H4 (cell line): ENCODE measurements around the gene NKX6-1. TPM values are rescaled to one million over a fixed set of nuclear protein-coding genes. Genes with fewer than 3 reads are reported as not detected.
A peak's percentile ranks its signal among the peaks of the same experiment; 100 is the strongest.

Experiments used
- DNase-seq: peaks from one replicate; pipeline ENCODE4 v3.0.0-alpha.2; 2015; ENCODE audit warnings: low spot score
- total RNA-seq: library from RNA; depleted of rRNA; stranded (reverse); fragments of >200 nt; shearing (Covaris generic); gene quantifications from 2 replicates; pipeline ENCODE4 v1.2.3, GENCODE V29; 2014; rRNA removed

NKX6-1 gene
- total RNA-seq, result 0.45 and 0.50 TPM in 2 replicates

DNA sequence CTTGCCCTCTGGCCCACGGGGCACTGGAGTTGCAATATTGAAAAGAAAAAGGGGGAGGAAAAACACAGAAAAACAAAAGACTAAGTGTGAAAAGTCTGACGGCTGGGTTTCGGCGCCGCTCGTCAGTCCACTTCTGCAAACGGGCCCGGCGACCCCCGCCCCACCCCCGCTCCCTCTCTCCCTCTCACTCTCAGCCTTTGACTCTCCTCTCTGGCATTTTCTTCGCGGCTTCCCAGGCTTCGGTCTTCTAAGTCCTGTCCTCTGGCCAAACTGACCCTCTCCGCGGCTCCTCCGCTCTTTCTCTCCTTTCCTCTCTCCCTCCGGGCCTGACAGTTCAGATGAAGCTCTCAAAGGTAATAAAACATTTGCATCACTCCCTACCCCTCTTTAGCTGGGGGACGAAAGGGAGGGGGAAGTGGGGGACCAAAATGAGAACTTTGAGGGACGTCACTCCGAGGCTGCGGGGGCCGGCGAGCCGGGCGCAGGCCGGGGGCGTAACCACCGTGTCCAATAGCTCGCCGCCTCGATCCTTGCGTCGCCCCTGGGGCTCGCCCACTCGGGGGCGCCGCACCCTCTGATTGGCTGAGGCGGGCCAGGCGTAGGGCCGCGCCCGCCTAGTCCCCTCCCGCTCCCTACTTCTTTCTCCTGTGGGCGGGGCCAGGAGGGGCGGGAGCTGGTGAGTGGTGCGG, at the start of gene NKX6-1:
Gene NKX6-1, minus strand, starts transcription at position 358 of the 689 bp plus-strand sequence. CDS start 1,064 bp downstream, outside the sequence.
- DNase-seq, result peak; percentile 90

DNA sequence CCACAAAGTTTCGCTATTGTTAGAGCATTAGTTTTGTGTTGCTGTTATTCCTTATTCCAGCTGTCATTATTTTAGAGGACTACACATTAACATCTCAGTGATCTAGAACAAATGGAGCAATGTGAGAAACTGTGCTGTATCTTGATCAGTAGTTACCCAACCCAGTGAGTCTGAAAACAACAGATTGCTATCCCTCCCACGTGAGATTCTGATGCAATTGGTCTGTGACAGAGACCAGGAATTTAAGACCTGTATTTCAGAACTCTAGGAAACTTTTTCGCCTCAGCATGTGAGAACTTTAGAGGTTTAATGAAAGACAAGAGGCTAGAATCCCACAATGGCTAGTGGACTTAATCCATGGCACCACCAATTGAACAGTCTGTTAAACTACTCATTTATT, 48.1 kb upstream of the NKX6-1 start:
- no peak for DNase-seq

DNA sequence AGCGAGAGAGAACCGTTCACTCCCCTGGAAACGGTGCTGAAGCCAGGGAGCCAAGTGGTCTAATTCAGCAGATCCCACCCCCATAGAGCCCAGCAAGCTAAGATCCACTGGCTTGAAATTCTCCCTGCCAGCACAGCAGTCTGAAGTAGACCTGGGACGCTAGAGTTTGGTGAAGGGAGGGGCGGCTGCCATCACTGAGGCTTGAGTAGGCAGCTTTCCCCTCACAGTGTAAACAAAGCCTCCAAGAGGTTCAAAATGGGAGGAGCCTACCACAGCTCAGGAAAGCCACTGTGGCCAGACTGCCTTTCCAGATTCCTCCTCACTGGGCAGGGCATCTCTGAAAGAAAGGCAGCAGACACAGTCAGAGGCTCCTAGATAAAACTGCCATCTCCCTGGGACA, 46.0 kb upstream of the NKX6-1 start:
- no peak for DNase-seq

DNA sequence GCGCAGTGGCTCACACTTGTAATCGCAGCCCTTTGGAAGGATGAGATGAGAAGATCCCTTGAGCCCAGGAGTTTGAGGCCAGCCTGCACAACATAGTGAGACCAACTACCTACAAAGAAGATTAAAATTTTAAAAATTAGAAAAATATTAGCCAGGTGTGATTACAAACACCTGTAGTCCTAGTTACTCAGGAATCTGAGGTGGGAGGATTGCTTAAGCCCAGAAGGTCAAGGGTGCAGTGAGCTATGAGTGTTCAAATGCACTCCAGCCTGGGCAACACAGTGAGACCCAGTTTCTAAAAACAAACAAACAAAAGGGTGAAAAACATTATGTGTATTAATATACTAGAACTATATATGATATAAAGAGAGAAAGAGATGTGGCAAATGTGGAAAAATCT, 36.8 kb upstream of the NKX6-1 start:
- no peak for DNase-seq

DNA sequence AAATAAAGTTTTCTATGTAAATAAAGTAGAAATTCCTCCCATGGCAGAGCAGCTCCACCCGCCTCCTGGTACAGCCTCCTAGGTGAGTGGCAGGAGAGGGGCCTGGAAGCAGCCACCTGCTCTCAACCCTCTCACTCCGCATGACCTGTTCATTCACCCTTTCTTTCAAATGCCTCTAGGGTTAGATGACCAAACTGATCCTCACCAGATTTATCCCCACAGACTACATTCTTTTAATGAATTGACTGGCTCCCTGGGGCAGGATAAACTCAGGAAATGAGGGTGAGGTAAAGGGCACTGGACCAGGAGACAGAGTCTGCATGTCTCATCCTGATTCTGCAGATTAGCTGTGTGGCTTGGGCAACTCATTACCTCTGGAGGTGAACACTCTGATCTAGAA, 32.6 kb upstream of the NKX6-1 start:
- DNase-seq, result no peak

DNA sequence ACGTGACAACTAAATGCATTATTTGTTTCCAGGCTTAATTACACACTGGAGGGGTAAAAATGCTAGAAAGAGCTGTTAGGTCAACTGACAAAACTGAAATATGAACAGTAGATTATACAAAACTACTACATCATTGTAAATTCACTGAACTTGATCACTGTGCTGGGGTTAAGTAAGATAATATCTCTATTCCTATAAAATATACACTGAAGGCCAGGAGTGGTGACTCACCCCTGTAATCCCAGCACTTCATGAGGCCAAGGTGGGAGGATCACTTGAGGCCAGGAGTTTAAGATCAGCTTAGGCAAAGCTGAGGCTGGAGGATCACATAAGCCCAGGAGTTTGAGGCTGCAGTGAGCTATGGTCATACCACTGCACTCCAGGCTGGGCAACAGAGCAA, 31.8 kb upstream of the NKX6-1 start:
- peak; percentile 70 for DNase-seq

DNA sequence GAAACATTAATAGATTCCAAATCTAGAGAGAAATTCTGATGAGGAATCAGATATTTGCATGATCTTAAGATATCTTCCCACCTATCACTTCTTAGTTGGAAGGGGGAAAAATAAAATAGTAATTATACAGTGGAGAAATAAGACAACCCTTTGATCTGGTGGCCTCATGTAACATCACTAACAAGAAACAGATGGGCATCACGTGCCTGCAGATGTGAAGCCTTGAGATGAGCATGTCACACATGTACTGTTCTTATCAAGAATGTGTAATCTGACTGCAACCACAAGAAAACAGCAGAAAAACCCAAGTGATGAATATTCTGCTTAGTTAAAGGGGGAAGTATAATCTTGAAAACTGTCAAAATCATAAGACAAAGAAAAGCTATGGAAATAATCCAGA, 31.4 kb upstream of the NKX6-1 start:
- DNase-seq, result peak; percentile 24

DNA sequence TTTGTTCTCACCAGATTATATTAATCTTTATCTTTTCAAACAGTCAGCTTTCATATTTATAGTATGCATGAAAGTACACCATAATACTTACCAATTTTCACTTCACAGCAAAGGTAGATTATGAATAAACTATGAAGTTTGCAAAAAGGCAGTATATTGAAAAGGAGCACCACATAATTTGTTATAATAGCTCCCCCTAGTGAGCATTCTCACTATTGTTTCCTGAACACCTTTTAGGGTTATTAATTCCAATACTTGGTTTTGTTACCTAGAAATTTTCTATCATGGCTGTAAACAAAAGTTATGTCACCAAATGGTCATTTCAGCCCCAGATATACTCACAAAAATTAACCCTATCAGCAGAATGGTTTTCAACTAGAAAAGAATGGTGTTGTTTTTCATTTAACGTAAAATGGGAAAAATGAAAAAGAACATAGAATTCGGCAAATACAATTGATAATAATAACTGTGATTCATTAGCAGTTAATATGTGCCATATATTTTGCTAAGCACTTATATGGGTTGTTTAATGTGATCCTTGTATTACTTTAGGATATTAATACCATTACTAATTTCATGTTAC, 30.2 kb upstream of the NKX6-1 start:
- no peak for DNase-seq

DNA sequence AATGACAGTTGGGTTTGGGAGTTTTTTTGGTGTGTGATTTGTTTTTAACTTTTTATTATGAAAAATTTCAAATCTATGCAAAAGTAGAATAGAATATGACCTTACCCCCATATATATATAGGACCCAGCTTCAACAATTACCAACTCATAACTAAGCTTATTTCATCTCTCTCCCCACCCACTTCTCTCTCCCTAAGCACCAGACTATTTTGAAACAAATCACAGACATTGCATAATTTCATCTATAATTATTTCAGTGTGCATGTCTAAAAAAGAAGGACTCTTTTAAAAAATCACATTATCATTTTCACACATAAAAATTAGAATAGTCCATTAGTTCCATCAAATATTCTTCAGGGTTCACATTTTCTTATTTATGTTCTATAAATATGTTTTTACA, 28.3 kb upstream of the NKX6-1 start:
- no peak for DNase-seq

DNA sequence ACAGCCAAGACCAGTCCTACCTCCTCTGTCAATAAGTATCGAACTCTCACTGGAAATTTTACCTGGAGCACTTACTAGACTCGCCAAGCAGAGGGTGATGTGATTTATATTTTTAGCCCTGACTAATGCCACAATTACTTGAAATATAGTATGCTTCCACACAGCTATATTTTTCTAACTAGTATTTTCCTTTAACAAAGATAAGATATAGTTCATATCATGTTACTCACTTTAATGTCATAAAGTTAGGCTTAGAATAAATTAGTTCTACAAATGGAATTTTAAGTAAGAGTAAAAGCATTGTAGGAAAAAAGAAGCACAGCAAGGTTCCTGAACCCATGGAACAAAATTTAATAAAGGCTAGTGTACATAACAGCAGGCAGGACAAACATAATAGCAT, 16.0 kb upstream of the NKX6-1 start:
- no peak for DNase-seq

DNA sequence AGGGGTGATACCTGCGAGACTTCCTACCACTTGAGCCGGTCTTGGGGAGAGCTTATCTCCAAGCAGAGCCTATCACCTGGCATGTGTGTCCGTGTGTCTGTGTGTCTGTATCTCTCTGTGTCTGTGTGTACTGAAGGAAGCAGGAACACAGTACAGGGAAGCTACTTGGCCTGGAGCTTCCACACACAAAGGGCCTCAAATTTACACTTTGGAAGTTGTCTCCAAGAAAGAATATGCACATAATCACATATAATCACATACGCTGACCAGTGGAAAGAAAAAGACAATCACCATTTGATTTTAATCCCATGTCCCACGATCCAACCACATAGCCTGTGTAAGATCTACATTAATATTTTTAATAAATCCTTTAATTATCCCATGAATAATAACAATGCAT, 13.2 kb upstream of the NKX6-1 start:
- no peak for DNase-seq

DNA sequence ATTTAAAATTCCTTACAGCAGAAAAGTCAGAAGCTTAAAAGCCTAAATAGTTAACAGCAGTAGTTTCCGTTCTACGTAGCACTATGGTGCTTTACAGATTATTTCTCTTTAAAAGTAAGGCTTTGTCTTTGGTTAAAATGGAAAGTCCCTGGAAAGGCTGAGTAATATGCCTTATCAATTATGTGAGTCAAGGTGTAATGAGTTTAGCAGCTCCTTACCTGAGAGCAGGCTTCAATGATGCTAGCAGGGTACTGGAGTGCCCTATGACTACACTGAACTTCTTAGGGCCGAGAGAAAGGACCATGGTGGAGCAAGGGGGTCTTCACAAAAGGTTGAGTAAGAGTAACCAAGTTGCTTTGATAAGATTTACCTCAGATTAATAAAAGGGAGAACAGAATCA, 12.6 kb upstream of the NKX6-1 start:
- no peak for DNase-seq

DNA sequence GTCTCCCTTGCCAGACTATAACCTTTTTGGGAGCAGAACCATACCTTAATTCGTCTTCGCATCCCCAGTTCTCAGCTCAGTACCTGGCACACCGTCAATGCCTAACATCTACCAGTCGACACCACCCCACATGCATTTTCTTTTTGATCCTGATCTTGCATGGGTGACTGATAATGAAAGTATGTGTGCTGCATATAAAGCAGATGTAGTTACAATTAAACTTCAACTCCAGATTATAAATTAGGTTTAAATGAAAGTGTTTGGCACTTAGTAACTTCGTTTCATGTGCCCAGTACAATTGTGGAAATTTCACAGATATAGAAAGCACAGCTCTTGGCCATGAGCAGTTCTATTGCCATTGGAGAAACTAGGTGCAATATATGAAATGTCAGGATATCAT, 8.8 kb upstream of the NKX6-1 start:
- no peak for DNase-seq

DNA sequence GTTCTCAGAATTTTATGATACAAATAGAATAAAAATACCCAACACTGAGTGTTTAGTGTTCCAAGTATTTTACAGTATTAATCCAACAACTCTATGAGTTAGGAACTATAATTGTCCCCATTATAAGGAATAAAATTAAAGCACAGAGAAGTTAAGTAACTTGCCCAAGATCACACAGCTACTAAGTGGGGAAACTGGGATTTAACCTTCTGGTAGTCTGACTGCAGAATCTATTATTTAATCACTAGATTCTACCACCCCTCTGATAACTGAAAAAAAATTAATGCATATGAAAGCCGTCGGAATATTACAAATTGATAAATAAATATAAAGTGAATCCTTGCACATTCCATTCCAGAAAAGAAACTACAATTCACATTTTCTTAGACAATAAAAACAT, 5.7 kb upstream of the NKX6-1 start:
- DNase-seq, result no peak

DNA sequence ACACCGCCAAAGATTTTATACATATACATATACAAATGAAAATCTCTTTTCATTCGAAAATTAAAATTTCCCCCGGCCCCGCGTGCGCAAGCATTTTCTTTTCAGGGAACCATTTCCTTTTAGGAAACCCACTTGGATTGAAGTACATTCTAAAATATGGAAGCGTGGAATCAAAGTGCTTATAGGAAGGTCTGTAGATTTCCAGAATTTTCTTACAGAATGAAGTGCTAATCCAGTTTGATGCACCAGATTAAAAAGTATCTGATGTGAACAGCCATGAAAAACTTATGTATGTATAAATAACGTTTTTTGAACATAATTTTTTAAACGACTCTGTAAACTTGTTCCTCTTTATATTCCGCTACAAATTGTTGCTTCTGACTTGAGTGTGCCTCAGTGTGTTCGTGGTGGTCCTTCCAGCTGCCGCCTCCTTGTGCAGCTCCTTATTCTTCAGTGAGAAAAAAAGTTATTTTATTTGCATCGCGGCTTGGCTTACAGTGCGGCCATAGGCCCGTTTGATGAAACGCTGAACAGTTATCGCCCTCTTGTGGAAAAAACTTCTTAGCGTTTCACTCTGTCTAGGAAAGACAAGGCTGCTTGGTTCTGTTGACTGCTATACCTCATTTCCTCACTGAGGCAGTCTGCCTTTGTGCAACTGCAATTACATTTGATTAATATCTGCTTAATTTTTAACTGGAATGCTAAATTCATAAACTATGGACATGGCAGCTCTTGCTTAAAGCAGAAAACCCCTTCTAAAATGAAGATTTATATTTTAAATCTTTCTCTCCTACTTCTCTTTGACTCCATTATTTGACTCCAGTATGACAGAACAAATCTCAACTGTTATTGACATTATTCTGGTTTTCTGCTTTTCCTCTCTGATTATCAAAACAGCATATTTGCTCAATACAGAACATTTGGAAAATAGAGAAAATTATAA, 4.7 kb upstream of the NKX6-1 start:
- peak; percentile 70 for DNase-seq

DNA sequence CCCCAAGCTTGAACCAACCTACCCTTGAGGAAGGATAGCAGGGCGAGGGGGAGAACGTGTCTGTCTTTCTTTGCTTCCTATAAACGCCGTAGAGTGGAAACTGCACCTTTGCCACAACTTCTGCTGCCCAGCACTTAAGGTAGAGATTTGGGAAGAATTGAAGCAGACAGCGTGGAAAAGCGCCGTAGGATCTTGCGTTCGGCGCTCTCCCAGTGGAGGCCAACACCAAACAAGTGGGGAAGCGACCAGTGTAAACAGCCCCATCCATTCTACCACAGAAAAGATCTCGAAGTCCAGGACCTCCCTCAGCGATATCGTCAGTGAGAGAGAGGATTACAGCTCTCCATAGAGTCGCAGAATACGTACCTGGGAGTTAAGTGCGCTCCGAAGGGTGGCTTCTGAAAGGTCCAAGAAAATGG, 3.9 kb upstream of the NKX6-1 start:
- no peak for DNase-seq

DNA sequence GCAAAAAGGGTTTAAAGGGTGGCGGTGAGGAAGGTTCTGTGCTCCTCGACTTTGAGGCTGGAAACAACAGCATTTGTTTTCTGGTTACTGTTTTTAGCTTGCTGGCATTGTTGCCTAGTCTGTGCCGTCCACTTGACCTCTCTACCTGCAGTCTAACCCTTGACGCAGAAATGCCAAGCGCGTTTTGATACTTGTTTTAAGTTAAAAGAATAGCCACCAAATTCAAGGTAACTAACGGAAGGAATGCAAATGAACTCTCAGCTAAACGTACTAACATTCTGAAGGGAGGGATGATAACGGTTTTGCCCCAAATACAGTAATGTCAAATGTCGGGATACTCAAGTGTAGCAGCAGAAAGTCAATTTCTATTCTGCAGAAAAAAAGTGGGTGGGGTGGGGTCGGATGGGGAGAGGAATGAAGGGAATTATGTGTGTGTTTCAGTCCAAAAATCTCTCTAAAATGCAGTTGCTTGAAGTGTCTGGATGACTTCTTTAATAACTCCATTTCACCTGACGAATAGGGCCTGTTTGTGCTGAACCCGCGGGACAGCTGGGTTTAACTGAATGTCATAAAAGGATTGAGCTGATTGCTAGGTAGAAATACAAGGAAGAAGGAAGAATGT, 3.4 kb upstream of the NKX6-1 start:
- DNase-seq, result no peak

DNA sequence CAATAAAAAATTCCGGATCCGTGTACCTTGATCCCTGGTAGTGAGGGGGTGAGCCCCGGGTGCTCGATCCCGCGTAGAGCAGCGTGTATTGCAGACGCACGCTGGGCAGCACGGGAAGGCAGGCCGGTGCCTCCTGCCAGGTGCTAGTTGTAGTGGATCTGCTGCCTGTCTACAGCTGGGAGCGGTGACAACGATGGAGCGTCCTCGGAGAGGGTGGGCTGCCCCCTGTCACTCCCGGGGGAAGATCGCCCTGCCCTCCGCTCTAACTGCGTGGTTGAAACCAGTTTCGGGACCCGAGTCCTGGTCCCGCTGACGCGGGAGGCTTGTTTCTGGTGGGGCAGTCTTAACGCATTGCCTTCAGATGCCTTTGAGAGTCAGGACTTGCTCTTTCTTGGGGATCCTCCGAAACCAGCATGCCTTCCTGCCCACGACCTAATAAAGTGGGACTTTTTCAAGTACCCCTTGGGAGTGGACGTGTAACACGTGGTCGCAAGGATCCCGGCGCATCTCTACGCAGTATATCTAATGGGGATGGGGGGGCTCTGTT, 2.7 kb upstream of the NKX6-1 start:
- no peak for DNase-seq

DNA sequence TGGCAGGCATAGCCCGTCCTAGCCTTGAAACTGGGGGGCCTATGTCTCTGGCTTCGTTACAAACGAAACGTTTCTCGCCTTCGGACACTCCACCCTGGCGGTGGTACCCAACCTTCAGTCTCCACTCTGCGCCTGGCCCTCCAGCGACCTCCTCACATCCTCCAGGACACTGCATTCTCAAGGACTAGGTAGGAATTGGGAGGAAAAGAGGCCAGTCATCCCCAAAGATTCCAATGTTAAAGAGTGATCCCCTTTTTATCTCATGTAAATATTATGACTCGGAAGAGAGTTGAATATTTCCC, 2.1 kb upstream of the NKX6-1 start:
- DNase-seq, result no peak

DNA sequence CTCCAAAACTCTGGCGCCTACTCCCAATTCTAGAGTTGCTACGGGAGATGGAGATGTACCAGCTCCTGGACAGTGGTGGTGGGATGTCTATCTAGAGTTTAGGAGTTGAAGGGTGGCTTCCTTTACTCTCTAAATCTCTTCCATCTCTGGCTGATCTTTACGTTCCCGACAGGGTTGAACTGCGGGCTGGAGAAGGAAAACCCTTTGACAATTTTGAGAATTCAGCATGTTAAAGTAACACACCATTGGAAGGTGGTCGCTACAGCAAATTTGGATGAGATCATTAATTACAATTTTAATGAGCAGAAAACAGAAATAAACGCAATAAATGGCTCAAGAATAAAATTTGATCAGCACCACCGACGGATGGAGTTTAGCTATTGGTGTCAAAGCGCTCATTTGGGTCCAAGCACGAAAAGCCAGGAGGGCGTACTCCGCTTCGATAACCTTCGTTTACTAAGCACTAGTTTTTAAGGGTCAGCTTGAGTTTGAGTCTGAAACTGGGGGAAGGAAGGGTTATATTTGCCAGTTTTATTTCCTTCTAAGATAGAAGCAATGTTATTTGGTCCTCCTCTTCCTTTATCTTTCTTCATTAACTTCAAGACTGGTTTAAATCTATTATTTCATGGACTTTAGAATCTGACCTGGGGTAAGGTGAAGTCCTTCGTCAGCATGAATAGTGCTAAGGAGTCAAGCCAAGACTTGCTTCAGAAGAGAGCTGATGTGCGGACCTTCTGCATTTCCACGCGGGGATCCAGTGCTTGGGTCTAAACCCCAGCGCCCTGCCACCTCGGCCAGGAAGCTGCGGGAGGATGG, 1.5 kb upstream of the NKX6-1 start:
- DNase-seq, result no peak

DNA sequence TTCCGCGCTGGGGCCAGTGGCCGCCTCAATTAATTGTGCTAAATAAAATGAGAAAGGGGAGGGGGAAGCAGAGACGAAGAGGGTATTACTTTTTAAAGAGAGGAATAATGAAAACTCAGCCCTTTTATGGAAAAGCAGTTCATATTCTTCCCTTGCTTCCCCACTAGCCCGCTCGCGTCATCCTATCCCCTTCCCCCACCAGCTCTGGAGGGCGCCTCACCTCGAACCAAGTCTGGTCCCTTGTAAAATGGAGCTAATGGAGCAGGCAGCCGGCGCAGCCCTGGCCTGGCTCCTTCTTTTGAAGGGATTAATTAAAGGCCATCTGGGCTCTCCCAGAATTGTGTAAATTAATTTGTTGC, 511 bp upstream of the NKX6-1 start:
- no peak for DNase-seq
